ENCODE data around the gene DBP. TPM values are rescaled to one million over a fixed set of nuclear protein-coding genes. Genes with fewer than 3 reads are reported as not detected.

Gene DBP
- total and polyA plus RNA-seq, 10 of the 15 experiments (the other 5 are each of a cell fraction or from before 2014, with no cell fraction given) = 2.0 to 10.6 (median 6.9) TPM

DNA sequence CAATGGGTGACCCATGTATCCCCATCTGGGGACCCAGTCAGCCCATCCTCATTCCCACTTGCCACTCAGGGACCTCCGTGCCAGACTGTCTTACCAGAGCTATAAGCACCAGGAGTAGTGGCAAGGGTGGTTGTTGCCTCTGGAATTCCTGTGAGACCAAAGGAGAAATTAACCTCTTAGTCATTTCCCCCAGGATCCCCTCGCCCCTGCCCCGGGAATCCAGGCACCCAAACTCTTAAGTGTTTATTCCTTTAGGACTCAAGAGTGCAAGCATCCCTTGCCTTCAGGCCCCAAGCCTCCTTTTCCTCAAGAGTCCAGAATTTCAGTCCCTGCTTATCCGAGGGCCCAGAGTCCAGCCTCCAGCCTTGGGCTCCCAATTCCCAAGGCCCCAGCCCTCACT, 26.5 kb upstream of the DBP start:
- FAIRE-seq = no peak
- H3K4me2 ChIP-seq (ENCODE audit: control insufficient read depth, insufficient read depth) = no peak overlapping the region
- DNase-seq (ENCODE audit: low read depth, low spot score) = no peak
- POLR2A ChIA-PET = no interaction called here
- H3K4me3 ChIP-seq = no peak overlapping the region
- SMC1A ChIA-PET (ENCODE audit: uncharacterized antibody, unreplicated experiment) = no interaction called here
- ATAC-seq = no peak
- 33% methylated on average over 4 of the region's 4 CpGs for WGBS (ENCODE audit: insufficient coverage, insufficient replicate concordance, low lambda C conversion rate, missing lambda C conversion rate)
- H3K27me3 ChIP-seq (replicated peaks in 1 of 2; ENCODE audit: control insufficient read depth in 2 of 2, insufficient read depth in 2 of 2, low read length in 1 of 2) = no peaks in the 10 kb centered on the region
- no peak overlapping the region for H3K27ac ChIP-seq (ENCODE audit: control insufficient read depth, insufficient read depth)
- no peaks in the 10 kb centered on the region for H3K36me3 ChIP-seq (ENCODE audit: control insufficient read depth in 2 of 2, insufficient read depth in 2 of 2, low read length in 1 of 2)
- RAD21 ChIA-PET (ENCODE audit: unreplicated experiment) = interaction anchor here (1.0 kb wide), 1 partner anchor 13 kb away, joined by 3 read pairs; no protein-coding TSS in a partner anchor
- no peak overlapping the region for H2AFZ ChIP-seq (ENCODE audit: control insufficient read depth, low read depth, low read length)
- H3K9ac ChIP-seq (ENCODE audit: control insufficient read depth, insufficient read depth, low read length) = no peak overlapping the region
- peaks cover 9% of the 10 kb centered on the region for H3K4me1 ChIP-seq (ENCODE audit: control insufficient read depth, insufficient read depth, low read length)
- no peaks in the 10 kb centered on the region for H4K20me1 ChIP-seq (ENCODE audit: control insufficient read depth, insufficient read depth)
- in situ Hi-C loops (cut with MboI) (no loop called here), intact Hi-C loops (cut with micrococcal nuclease; ENCODE audit: unreplicated experiment) (loop anchor here (5.0 kb wide), 1 partner anchor 119 kb away; no protein-coding TSS in a partner anchor)
- no TSS peak for BruUV-seq (replicated peaks)
- H3K9me3 ChIP-seq (replicated peaks; ENCODE audit: control insufficient read depth, insufficient read depth, low read length) = no peaks in the 10 kb centered on the region; the same call in 2 of the 3 replicates
- TF ChIP-seq ZNF384 (IDR thresholded peaks at IDR 0.05; ENCODE audit: borderline replicate concordance, low read depth, low read length) (no peak), NFIC (IDR thresholded peaks at IDR 0.05; ENCODE audit: low read depth, low read length) (no peak), CREB1 (IDR thresholded peaks at IDR 0.05; ENCODE audit: low read depth) (no peak), KAT2A (conservative IDR thresholded peaks at IDR 0.05; ENCODE audit: control insufficient read depth, low read depth, low read length) (no peak)
- TF ChIP-seq, protein P1, sequence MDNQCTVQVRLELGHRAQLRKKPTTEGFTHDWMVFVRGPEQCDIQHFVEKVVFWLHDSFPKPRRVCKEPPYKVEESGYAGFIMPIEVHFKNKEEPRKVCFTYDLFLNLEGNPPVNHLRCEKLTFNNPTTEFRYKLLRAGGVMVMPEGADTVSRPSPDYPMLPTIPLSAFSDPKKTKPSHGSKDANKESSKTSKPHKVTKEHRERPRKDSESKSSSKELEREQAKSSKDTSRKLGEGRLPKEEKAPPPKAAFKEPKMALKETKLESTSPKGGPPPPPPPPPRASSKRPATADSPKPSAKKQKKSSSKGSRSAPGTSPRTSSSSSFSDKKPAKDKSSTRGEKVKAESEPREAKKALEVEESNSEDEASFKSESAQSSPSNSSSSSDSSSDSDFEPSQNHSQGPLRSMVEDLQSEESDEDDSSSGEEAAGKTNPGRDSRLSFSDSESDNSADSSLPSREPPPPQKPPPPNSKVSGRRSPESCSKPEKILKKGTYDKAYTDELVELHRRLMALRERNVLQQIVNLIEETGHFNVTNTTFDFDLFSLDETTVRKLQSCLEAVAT (IDR thresholded peaks at IDR 0.05) = no peak
- CTCF ChIA-PET = interaction anchor here (3.6 kb wide), 1 partner anchor 11 kb away, joined by 20 read pairs; no protein-coding TSS in a partner anchor
- no peaks in the 10 kb centered on the region for H3K79me2 ChIP-seq (ENCODE audit: control insufficient read depth, insufficient read depth, low read length)

DNA sequence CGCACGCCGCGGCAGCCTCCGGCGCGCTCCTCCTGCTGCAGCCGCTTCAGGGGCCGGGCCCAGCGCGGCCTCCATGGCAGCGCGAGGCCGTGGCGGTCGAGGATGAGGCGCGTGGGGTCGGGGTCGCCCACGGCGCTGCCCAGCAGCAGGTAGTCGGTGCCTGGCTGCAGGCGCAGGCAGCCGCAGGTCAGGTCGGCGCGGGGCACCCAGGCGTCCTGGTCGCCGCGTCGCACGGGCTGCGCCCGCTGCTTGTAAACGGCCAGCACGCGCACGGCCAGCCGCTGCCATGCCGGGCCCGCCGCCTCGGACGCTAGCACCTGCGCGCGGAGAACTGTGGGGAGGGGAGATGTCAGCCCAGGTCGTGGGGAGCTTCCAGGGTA, 24.5 kb upstream of the DBP start:
- Histone ChIP-seq H3K9ac (ENCODE audit: control insufficient read depth, insufficient read depth, low read length) (no peak overlapping the region), H2AFZ (ENCODE audit: control insufficient read depth, low read depth, low read length) (no peak overlapping the region; the same call in 1 of the 2 replicates), H3K36me3 (ENCODE audit: control insufficient read depth in 2 of 2, insufficient read depth in 2 of 2, low read length in 1 of 2) (no peaks in the 10 kb centered on the region), H3K4me1 (ENCODE audit: control insufficient read depth, insufficient read depth, low read length) (peaks cover 9% of the 10 kb centered on the region), H3K4me2 (ENCODE audit: control insufficient read depth, insufficient read depth) (no peak overlapping the region), H3K4me3 (no peak overlapping the region), H3K9me3 (replicated peaks; ENCODE audit: control insufficient read depth, insufficient read depth, low read length) (no peaks in the 10 kb centered on the region; the same call in 2 of the 3 replicates), H3K27me3 (replicated peaks in 1 of 2; ENCODE audit: control insufficient read depth in 2 of 2, insufficient read depth in 2 of 2, low read length in 1 of 2) (no peaks in the 10 kb centered on the region), H4K20me1 (ENCODE audit: control insufficient read depth, insufficient read depth) (no peaks in the 10 kb centered on the region), H3K27ac (ENCODE audit: control insufficient read depth, insufficient read depth) (no peak overlapping the region), H3K79me2 (ENCODE audit: control insufficient read depth, insufficient read depth, low read length) (no peaks in the 10 kb centered on the region)
- 90% methylated on average over 22 of the region's 50 CpGs for WGBS (ENCODE audit: insufficient coverage, insufficient replicate concordance, low lambda C conversion rate, missing lambda C conversion rate)
- no peak for FAIRE-seq
- no peak for ATAC-seq
- DNase-seq (ENCODE audit: low read depth, low spot score) = no peak
- ChIA-PET CTCF (interaction anchor here (1.0 to 3.6 kb wide), 2 partner anchors 13 to 53 kb away, joined by 3 to 20 read pairs; no protein-coding TSS in a partner anchor), POLR2A (interaction anchor here (0.7 kb wide), 1 partner anchor 17 kb away, joined by 3 read pairs; no protein-coding TSS in a partner anchor), SMC1A (ENCODE audit: uncharacterized antibody, unreplicated experiment) (no interaction called here), RAD21 (ENCODE audit: unreplicated experiment) (interaction anchor here (0.9 kb wide), 1 partner anchor 16 kb away, joined by 4 read pairs; the partner anchor contains the start of gene CA11)
- BruUV-seq (replicated peaks) = no TSS peak
- intact Hi-C loops (cut with micrococcal nuclease; ENCODE audit: unreplicated experiment) = loop anchor here (5.0 kb wide), 1 partner anchor 121 kb away; no protein-coding TSS in a partner anchor
- in situ Hi-C loops (cut with MboI) = no loop called here
- no peak for TF ChIP-seq KLF5 (IDR thresholded peaks at IDR 0.05; ENCODE audit: partially characterized antibody)
- TF ChIP-seq LARP7 (IDR thresholded peaks at IDR 0.05) = no peak
- TF ChIP-seq, protein P2, sequence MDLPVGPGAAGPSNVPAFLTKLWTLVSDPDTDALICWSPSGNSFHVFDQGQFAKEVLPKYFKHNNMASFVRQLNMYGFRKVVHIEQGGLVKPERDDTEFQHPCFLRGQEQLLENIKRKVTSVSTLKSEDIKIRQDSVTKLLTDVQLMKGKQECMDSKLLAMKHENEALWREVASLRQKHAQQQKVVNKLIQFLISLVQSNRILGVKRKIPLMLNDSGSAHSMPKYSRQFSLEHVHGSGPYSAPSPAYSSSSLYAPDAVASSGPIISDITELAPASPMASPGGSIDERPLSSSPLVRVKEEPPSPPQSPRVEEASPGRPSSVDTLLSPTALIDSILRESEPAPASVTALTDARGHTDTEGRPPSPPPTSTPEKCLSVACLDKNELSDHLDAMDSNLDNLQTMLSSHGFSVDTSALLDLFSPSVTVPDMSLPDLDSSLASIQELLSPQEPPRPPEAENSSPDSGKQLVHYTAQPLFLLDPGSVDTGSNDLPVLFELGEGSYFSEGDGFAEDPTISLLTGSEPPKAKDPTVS (IDR thresholded peaks at IDR 0.05; ENCODE audit: low read depth, low read length) = no peak
- TF ChIP-seq TCF7 (IDR thresholded peaks at IDR 0.05; ENCODE audit: borderline replicate concordance) = no peak
- no peak for TF ChIP-seq SREBF2 (IDR thresholded peaks at IDR 0.05; ENCODE audit: low read length)
- TF ChIP-seq, protein P3, sequence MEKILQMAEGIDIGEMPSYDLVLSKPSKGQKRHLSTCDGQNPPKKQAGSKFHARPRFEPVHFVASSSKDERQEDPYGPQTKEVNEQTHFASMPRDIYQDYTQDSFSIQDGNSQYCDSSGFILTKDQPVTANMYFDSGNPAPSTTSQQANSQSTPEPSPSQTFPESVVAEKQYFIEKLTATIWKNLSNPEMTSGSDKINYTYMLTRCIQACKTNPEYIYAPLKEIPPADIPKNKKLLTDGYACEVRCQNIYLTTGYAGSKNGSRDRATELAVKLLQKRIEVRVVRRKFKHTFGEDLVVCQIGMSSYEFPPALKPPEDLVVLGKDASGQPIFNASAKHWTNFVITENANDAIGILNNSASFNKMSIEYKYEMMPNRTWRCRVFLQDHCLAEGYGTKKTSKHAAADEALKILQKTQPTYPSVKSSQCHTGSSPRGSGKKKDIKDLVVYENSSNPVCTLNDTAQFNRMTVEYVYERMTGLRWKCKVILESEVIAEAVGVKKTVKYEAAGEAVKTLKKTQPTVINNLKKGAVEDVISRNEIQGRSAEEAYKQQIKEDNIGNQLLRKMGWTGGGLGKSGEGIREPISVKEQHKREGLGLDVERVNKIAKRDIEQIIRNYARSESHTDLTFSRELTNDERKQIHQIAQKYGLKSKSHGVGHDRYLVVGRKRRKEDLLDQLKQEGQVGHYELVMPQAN (conservative IDR thresholded peaks at IDR 0.05) = no peak
- TF ChIP-seq ZSCAN29 (IDR thresholded peaks at IDR 0.05) = no peak
- no peak for TF ChIP-seq SUZ12 (IDR thresholded peaks at IDR 0.05; ENCODE audit: unreplicated experiment)
- no peak for TF ChIP-seq MTA2 (IDR thresholded peaks at IDR 0.05; ENCODE audit: low read depth)
